Natural killer cell (primary cell): ENCODE data around the gene ABI3BP. TPM values are rescaled to one million over a fixed set of nuclear protein-coding genes. Genes with fewer than 3 reads are reported as not detected.

Experiments used
- ATAC-seq, 3 donors: fragments of 150-1000 bp in 2 of 3; fragments of 200-7000 bp in 1 of 3; cut with Tn5 transposase; 1 replicate in 1 of 3; 2 replicates in 2 of 3; pipeline ENCODE4 v1.10.0; 2021; ENCODE audit warnings: mild to moderate bottlenecking in 2 of 3, moderate library complexity in 2 of 3
- DNase-seq, 2 donors: peaks; one replicate each; pipeline versions ENCODE4 v3.0.0 to v3.0.0-alpha.2; 2013 to 2021; ENCODE audit warnings: mixed read lengths in 1 of 2
- H3K27ac ChIP-seq: one replicate; pipeline ENCODE4 v1.5.1; 2013; ENCODE audit warnings: mild to moderate bottlenecking, low read length
- H3K27me3 ChIP-seq: one replicate; pipeline ENCODE4 v1.6.1; 2013; ENCODE audit warnings: low read length; ENCODE audit not compliant: control insufficient read depth, insufficient read depth
- H3K36me3 ChIP-seq: one replicate; pipeline ENCODE4 v1.6.1; 2013; ENCODE audit warnings: low read length; ENCODE audit not compliant: control insufficient read depth, insufficient read depth
- H3K4me1 ChIP-seq: one replicate; pipeline ENCODE4 v1.6.1; 2013; ENCODE audit warnings: low read length; ENCODE audit not compliant: control insufficient read depth, insufficient read depth
- H3K4me3 ChIP-seq: one replicate; pipeline ENCODE4 v1.5.1; 2013; ENCODE audit warnings: low read length
- H3K9me3 ChIP-seq: one replicate; pipeline ENCODE4 v1.6.1; 2013; ENCODE audit warnings: low read length; ENCODE audit not compliant: control insufficient read depth, insufficient read depth
- H3K27ac Mint-ChIP-seq, 2 donors: one replicate each; pipeline ENCODE4 v1.8.0; 2022; ENCODE audit warnings: mild to moderate bottlenecking in 2 of 2, mixed read lengths in 2 of 2, moderate library complexity in 1 of 2
- H3K27me3 Mint-ChIP-seq, 2 donors: one replicate each; pipeline ENCODE4 v1.8.0; 2022; ENCODE audit warnings: low read depth in 2 of 2, mixed read lengths in 2 of 2
- H3K36me3 Mint-ChIP-seq: one replicate; pipeline ENCODE4 v1.8.0; 2022; ENCODE audit warnings: mixed read lengths
- H3K4me1 Mint-ChIP-seq, 2 donors: one replicate each; pipeline ENCODE4 v1.8.0; 2022; ENCODE audit warnings: mixed read lengths in 2 of 2
- H3K4me3 Mint-ChIP-seq: one replicate; pipeline ENCODE4 v1.8.0; 2022; ENCODE audit warnings: mild to moderate bottlenecking, moderate library complexity, mixed read lengths
- H3K9me3 Mint-ChIP-seq, 2 donors: one replicate each; pipeline ENCODE4 v1.8.0; 2022; ENCODE audit warnings: mixed read lengths in 2 of 2
- WGBS: methylation state at CpG from one replicate; pipeline ENCODE4 v1.1.7; 2013; ENCODE audit warnings: missing lambda C conversion rate; ENCODE audit not compliant: insufficient coverage; 5-methylcytosine and 5-hydroxymethylcytosine counted together
- intact Hi-C: fragments of 100-400 bp; cut with micrococcal nuclease; formaldehyde crosslinking; loops from one replicate; pipeline ENCODE4 v1.14.2; 2022
- total RNA-seq, 4 donors: library from RNA; stranded (reverse); fragments of 120-200 nt in 1 of 4; gene quantifications; one replicate each; pipeline versions ENCODE4 v1.2.3 to v1.2.4, GENCODE V29; 2013 to 2022
- TF ChIP-seq, protein P1 (sequence below): fragments of 200-600 bp; IDR thresholded peaks from one replicate; pipeline ENCODE4 v1.8.0; 2022; ENCODE audit warnings: antibody characterized with exemption

The ABI3BP gene
- total RNA-seq, 3 donors from 2014 or later (not counting 1 experiment from before 2014, with no cell fraction given): not detected

DNA sequence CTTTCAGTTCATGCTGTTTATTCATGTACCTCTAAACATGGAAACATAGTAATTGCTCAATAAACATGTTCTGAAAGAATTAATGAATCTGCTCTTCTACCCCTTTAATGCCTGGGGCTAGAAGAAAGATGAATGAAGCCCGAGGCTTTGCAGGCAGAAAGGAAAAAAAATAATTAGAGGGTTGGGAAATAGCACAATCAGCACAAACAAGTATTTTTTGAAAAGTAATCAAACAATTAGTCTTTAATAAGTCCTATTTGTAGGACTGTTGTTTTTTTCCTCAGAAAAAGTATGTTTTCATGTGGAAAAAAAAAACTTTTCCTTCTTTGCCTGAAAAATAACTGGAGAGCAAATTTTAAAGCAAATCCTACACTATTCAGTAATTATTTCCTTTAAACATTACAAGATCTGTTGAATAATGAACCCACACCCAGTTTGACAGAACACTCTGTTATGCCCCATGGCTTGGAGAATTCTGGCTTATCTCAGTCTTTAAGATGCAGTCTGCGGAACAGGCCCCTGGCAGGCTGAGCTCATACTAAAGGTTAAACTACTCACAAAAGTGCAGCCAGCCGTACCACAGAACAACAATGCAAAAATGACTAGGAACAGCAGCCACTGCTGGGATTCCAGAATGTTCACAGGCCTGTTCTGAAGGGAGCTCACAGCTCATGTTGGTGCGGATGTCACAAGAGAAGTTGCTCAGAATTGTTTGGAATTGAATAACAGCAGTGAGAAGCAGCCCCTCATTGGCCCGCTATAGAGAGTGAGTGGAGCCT lies 79.2 kb downstream of the ABI3BP start:
- TF ChIP-seq, protein P1, sequence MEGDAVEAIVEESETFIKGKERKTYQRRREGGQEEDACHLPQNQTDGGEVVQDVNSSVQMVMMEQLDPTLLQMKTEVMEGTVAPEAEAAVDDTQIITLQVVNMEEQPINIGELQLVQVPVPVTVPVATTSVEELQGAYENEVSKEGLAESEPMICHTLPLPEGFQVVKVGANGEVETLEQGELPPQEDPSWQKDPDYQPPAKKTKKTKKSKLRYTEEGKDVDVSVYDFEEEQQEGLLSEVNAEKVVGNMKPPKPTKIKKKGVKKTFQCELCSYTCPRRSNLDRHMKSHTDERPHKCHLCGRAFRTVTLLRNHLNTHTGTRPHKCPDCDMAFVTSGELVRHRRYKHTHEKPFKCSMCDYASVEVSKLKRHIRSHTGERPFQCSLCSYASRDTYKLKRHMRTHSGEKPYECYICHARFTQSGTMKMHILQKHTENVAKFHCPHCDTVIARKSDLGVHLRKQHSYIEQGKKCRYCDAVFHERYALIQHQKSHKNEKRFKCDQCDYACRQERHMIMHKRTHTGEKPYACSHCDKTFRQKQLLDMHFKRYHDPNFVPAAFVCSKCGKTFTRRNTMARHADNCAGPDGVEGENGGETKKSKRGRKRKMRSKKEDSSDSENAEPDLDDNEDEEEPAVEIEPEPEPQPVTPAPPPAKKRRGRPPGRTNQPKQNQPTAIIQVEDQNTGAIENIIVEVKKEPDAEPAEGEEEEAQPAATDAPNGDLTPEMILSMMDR: no peak
- ATAC-seq (no peak), DNase-seq (no peak)
- Histone ChIP-seq H3K4me1 (no peaks in the 10 kb centered on the region), H3K36me3 (no peaks in the 10 kb centered on the region), H3K27ac (no peak overlapping the region), H3K9me3 (no peaks in the 10 kb centered on the region), H3K4me3 (no peak overlapping the region), H3K27me3 (no peaks in the 10 kb centered on the region)
- Mint-ChIP-seq H3K27ac (no peak overlapping the region), H3K9me3 (peaks cover 0 to 2% of the 10 kb centered on the region in 2 donors), H3K4me1 (no peaks in the 10 kb centered on the region), H3K4me3 (no peak overlapping the region), H3K27me3 (no peaks in the 10 kb centered on the region), H3K36me3 (no peaks in the 10 kb centered on the region)
- intact Hi-C loops: no loop called here
- 94% methylated on average over 4 of the region's 5 CpGs for WGBS

DNA sequence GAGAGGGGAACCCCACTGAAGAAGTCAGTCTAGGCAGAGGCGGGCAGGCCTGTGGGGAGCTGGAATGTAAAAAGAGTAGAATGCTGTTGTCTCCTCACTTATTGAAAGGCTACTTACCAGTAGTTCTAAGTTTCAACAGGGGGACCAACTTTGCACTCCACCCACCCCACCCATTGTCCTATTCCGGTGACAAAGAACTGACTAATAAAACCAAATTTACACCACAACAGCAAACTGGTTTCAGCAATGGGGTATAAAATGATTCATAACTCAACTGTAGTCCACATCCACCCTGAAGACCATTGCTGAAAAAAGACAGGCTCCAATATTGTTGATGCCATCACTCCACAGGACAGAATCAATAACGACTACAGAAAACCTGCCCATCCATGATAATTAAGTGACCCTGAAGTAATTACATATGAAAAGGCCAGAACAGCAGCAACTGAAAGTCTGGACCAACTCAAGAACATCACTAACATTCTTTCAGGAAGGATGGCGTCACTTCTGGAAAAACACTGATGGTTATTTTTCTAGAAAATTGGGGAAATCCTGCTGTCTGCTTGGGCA lies 80.2 kb downstream of the ABI3BP start:
- intact Hi-C loops: no loop called here
- no peak for ATAC-seq
- Mint-ChIP-seq H3K36me3 (no peaks in the 10 kb centered on the region), H3K27ac (no peak overlapping the region), H3K9me3 (peaks cover 0 to 2% of the 10 kb centered on the region in 2 donors), H3K4me1 (no peaks in the 10 kb centered on the region), H3K4me3 (no peak overlapping the region), H3K27me3 (no peaks in the 10 kb centered on the region)
- TF ChIP-seq, protein P1: no peak
- Histone ChIP-seq H3K9me3 (no peaks in the 10 kb centered on the region), H3K4me3 (no peak overlapping the region), H3K27me3 (no peaks in the 10 kb centered on the region), H3K36me3 (no peaks in the 10 kb centered on the region), H3K27ac (no peak overlapping the region), H3K4me1 (no peaks in the 10 kb centered on the region)
- DNase-seq: no peak
- WGBS: 85% methylated on average over 4 of the region's 4 CpGs

DNA sequence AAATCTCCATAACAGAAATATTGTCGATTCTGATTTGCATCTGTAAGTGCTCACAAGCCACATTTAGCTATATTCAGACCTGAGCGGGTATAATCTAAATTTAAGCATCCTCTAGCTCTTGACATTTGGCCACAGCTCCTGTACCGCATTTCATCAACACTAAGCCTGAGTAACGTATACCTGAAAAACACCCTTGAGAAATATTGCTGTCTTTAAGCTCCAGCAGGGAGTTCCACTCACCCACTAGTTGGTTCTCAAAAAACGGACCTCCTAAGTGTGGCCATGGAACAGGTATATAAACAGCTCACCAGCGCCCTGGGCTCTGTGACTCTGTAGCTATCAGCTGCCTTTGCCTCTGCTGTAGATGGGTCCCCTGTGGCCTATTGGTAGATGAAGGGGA lies 80.7 kb downstream of the ABI3BP start:
- Histone ChIP-seq H3K27me3 (no peaks in the 10 kb centered on the region), H3K27ac (no peak overlapping the region), H3K9me3 (no peaks in the 10 kb centered on the region), H3K36me3 (no peaks in the 10 kb centered on the region), H3K4me3 (no peak overlapping the region), H3K4me1 (no peaks in the 10 kb centered on the region)
- no peaks in the 10 kb centered on the region for H3K27me3 Mint-ChIP-seq
- H3K36me3 Mint-ChIP-seq: no peaks in the 10 kb centered on the region
- 73% methylated on average over 6 of the region's 6 CpGs for WGBS
- H3K27ac Mint-ChIP-seq: no peak overlapping the region
- intact Hi-C loops: no loop called here
- no peak overlapping the region for H3K4me3 Mint-ChIP-seq
- DNase-seq: no peak
- H3K9me3 Mint-ChIP-seq: peaks cover 0 to 2% of the 10 kb centered on the region in 2 donors
- ATAC-seq: no peak
- TF ChIP-seq, protein P1: no peak
- H3K4me1 Mint-ChIP-seq: no peaks in the 10 kb centered on the region
